ENCODE measurements around the gene OSGEP. TPM values are rescaled to one million over a fixed set of nuclear protein-coding genes. Genes with fewer than 3 reads are reported as not detected.

Gene OSGEP
- total RNA-seq, 6 donors from 2014 or later, result 31.7 to 58.8 (median 48.1) TPM

- Histone ChIP-seq H3K9me3 (no peaks in the 10 kb centered on the region), H3K4me3 (peak overlapping the region in 3 of 4 donors; percentile 76 to 80 (median 76)), H3K36me3 (peaks cover 6 to 15% (median 12%) of the 10 kb centered on the region in 4 donors), H3K4me1 (peaks cover 14 to 26% (median 19%) of the 10 kb centered on the region in 4 donors), H3K27me3 (no peaks in the 10 kb centered on the region), H3K27ac (peak overlapping the region; percentile 92 to 98 (median 98))
- ATAC-seq (ENCODE audit: low FRiP score in 2 of 2) (peak in 1 of 2 donors; percentile 20), DNase-seq (no peak)
- no peak for TF ChIP-seq POLR2AphosphoS5 (IDR thresholded peaks at IDR 0.05)
- no peak for TF ChIP-seq EP300 (IDR thresholded peaks at IDR 0.05)
- no peak for TF ChIP-seq POLR2A (IDR thresholded peaks at IDR 0.05)
- TF ChIP-seq, protein P1, sequence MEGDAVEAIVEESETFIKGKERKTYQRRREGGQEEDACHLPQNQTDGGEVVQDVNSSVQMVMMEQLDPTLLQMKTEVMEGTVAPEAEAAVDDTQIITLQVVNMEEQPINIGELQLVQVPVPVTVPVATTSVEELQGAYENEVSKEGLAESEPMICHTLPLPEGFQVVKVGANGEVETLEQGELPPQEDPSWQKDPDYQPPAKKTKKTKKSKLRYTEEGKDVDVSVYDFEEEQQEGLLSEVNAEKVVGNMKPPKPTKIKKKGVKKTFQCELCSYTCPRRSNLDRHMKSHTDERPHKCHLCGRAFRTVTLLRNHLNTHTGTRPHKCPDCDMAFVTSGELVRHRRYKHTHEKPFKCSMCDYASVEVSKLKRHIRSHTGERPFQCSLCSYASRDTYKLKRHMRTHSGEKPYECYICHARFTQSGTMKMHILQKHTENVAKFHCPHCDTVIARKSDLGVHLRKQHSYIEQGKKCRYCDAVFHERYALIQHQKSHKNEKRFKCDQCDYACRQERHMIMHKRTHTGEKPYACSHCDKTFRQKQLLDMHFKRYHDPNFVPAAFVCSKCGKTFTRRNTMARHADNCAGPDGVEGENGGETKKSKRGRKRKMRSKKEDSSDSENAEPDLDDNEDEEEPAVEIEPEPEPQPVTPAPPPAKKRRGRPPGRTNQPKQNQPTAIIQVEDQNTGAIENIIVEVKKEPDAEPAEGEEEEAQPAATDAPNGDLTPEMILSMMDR (IDR thresholded peaks at IDR 0.05), result no peak
- WGBS, 2 donors, result 2 to 3% methylated on average over 7 of the region's 7 CpGs
Observed at GRCh38 chr14:20412411-20412810, 42.2 kb downstream of the OSGEP start.

- 90 to 92% methylated on average over 2 of the region's 2 CpGs for WGBS, 2 donors
- no peaks in the 10 kb centered on the region for H3K27me3 ChIP-seq
- TF ChIP-seq, protein P1 (IDR thresholded peaks at IDR 0.05), result no peak
- no peak for TF ChIP-seq POLR2A (IDR thresholded peaks at IDR 0.05)
- no peak for TF ChIP-seq EP300 (IDR thresholded peaks at IDR 0.05)
- no peak for TF ChIP-seq POLR2AphosphoS5 (IDR thresholded peaks at IDR 0.05)
- ATAC-seq (ENCODE audit: low FRiP score in 2 of 2), result no peak
- H3K4me3 ChIP-seq, result no peak overlapping the region
- no peak for DNase-seq
- H3K9me3 ChIP-seq, result no peaks in the 10 kb centered on the region
- no peak overlapping the region for H3K27ac ChIP-seq
- H3K36me3 ChIP-seq, result peaks cover 10 to 46% (median 41%) of the 10 kb centered on the region in 4 donors
- H3K4me1 ChIP-seq, result peaks cover 12 to 14% (median 13%) of the 10 kb centered on the region in 4 donors
Observed at GRCh38 chr14:20409226-20409625, 45.4 kb downstream of the OSGEP start.

DNA sequence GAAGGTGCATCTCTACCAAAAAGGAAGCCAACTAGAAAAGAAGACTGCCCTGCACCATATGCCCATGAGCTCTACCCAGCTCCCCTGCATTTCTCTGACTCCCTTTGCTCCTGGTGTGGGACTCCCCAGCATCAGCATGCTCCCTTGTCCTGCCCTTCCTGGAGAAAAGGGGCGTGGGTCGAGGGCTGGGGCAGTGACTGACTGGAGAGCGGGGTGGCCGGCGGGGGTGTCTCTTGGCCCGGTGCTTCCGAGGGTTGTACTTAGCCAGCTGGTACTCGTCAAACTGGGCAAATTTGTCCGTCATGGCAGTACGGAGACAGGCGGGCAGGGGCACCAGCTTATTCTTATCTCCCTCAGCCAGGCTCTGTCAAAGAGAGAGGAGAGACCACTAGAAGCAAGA, 51.1 kb downstream of the OSGEP start:
- TF ChIP-seq POLR2A (IDR thresholded peaks at IDR 0.05), result no peak
- no peak for TF ChIP-seq EP300 (IDR thresholded peaks at IDR 0.05)
- TF ChIP-seq, protein P1 (IDR thresholded peaks at IDR 0.05), result no peak
- TF ChIP-seq POLR2AphosphoS5 (IDR thresholded peaks at IDR 0.05), result no peak
- Histone ChIP-seq H3K9me3 (no peaks in the 10 kb centered on the region), H3K27me3 (no peaks in the 10 kb centered on the region), H3K27ac (no peak overlapping the region), H3K4me1 (no peaks in the 10 kb centered on the region), H3K4me3 (no peak overlapping the region), H3K36me3 (peaks cover 22 to 100% (median 83%) of the 10 kb centered on the region in 4 donors)
- no peak for ATAC-seq (ENCODE audit: low FRiP score in 2 of 2)
- 91 to 93% methylated on average over 11 of the region's 11 CpGs for WGBS, 2 donors
- DNase-seq, result peak in 1 of 2 donors; percentile 30

DNA sequence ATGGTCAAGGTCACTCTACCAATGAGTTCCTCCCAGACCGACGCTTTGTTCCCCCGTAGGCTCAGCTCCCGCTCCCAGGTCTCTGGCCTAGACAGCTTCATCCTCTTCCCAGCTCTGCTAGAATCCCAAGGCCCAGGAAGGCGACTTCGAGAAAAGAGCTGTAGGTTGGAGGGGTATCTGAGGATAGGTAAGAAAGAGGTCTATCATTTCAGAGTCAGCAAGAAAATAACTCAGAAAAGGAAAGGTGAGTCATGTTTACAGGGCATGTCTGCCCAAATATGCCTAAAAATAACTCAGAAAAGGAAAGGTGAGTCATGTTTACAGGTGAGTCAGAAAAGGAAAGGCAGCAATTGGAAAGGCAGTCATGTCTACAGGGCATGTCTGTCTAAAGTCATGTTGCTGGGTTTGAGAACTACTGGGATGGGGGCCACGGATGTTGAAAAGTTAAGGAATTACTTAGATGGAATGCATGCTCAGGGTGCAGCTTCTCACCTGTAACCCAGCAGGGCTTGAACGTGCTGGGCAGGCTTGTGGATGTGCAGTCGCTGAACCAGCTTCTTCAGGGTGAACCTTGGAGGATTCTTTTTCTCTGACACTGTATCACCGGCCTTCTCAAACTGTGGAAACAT, 53.5 kb downstream of the OSGEP start:
- ATAC-seq (ENCODE audit: low FRiP score in 2 of 2) (no peak), DNase-seq (no peak)
- Histone ChIP-seq H3K27ac (no peak overlapping the region), H3K36me3 (peaks cover 20 to 100% (median 82%) of the 10 kb centered on the region in 4 donors), H3K27me3 (no peaks in the 10 kb centered on the region), H3K4me3 (no peak overlapping the region), H3K4me1 (no peaks in the 10 kb centered on the region), H3K9me3 (no peaks in the 10 kb centered on the region)
- WGBS, 2 donors, result 92 to 94% methylated on average over 10 of the region's 10 CpGs
- TF ChIP-seq POLR2AphosphoS5 (IDR thresholded peaks at IDR 0.05), result no peak
- TF ChIP-seq, protein P1 (IDR thresholded peaks at IDR 0.05), result no peak
- no peak for TF ChIP-seq POLR2A (IDR thresholded peaks at IDR 0.05)

DNA sequence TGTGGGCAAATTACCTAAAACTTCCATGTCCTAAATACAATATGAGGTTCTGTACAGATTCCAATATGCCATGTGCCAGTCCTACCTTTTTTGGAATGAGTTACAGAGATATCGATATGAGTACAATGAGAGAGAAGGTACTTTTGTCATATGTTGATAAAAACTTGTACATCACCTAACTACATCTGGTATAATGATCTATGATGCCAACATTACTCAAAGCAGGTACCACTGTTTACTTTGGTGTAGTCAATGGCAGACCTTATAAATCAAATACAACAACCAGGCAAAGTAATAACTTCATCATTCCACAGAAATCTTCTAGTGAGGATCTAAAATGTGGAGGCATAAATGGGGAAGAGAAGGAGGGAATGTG, 54.0 kb downstream of the OSGEP start:
- DNase-seq (no peak), ATAC-seq (ENCODE audit: low FRiP score in 2 of 2) (no peak)
- no peak for TF ChIP-seq POLR2A (IDR thresholded peaks at IDR 0.05)
- no peak for TF ChIP-seq POLR2AphosphoS5 (IDR thresholded peaks at IDR 0.05)
- TF ChIP-seq EP300 (IDR thresholded peaks at IDR 0.05), result no peak
- TF ChIP-seq, protein P1 (IDR thresholded peaks at IDR 0.05), result no peak
- Histone ChIP-seq H3K36me3 (peaks cover 25 to 100% (median 84%) of the 10 kb centered on the region in 4 donors), H3K27ac (no peak overlapping the region), H3K27me3 (no peaks in the 10 kb centered on the region), H3K4me3 (no peak overlapping the region), H3K4me1 (no peaks in the 10 kb centered on the region), H3K9me3 (no peaks in the 10 kb centered on the region)
- 97 to 100% methylated on average over 1 of the region's 1 CpG for WGBS, 2 donors
